H9 (cell line): ENCODE measurements around the gene CHM. TPM values are rescaled to one million over a fixed set of nuclear protein-coding genes. Genes with fewer than 3 reads are reported as not detected.

ENCODE experiments used
- DNase-seq: peaks from one replicate; pipeline ENCODE4 v3.0.0-alpha.2; 2017
- H2AFZ ChIP-seq: one replicate; pipeline ENCODE4 v1.6.1; 2013; ENCODE audit warnings: mild to moderate bottlenecking, low read length, control low read depth, moderate library complexity
- H2AK5ac ChIP-seq: 2 replicates; pipeline ENCODE4 v1.6.1; 2013; ENCODE audit warnings: low read length, control low read depth, mixed read lengths; ENCODE audit not compliant: insufficient read length
- H2BK120ac ChIP-seq: one replicate; pipeline ENCODE4 v1.6.1; 2013; ENCODE audit warnings: low read depth, mild to moderate bottlenecking, low read length, control low read depth, inconsistent platforms; ENCODE audit not compliant: poor library complexity, severe bottlenecking
- H2BK12ac ChIP-seq: 2 replicates; pipeline ENCODE4 v1.6.1; 2013; ENCODE audit warnings: low read length, control low read depth, mixed read lengths, low read depth; ENCODE audit not compliant: insufficient read length
- H2BK15ac ChIP-seq: 2 replicates; pipeline ENCODE4 v1.6.1; 2013; ENCODE audit warnings: low read depth, low read length, control low read depth
- H2BK20ac ChIP-seq: one replicate; pipeline ENCODE4 v1.6.1; 2013; ENCODE audit warnings: low read depth, mild to moderate bottlenecking, low read length, control low read depth, inconsistent platforms; ENCODE audit not compliant: poor library complexity, severe bottlenecking
- H2BK5ac ChIP-seq: 2 replicates; pipeline ENCODE4 v1.6.1; 2013; ENCODE audit warnings: low read length, control low read depth, mixed read lengths; ENCODE audit not compliant: insufficient read length
- H3K14ac ChIP-seq: 2 replicates; pipeline ENCODE4 v1.6.1; 2013; ENCODE audit warnings: low read length, control low read depth; ENCODE audit not compliant: insufficient read depth
- H3K18ac ChIP-seq: 2 replicates; pipeline ENCODE4 v1.6.1; 2013; ENCODE audit warnings: low read depth, mild to moderate bottlenecking, mixed read lengths, low read length, control low read depth; ENCODE audit not compliant: insufficient read length
- H3K23ac ChIP-seq: 2 replicates; pipeline ENCODE4 v1.6.1; 2013; ENCODE audit warnings: low read length, control low read depth, mixed read lengths, low read depth; ENCODE audit not compliant: insufficient read length
- H3K23me2 ChIP-seq: 2 replicates; pipeline ENCODE4 v1.6.1; 2013; ENCODE audit warnings: low read depth, mild to moderate bottlenecking, mixed read lengths, low read length, control low read depth; ENCODE audit not compliant: insufficient read length, poor library complexity, severe bottlenecking
- H3K27ac ChIP-seq: 2 replicates; pipeline ENCODE4 v1.5.1; 2013; ENCODE audit warnings: low read length, control low read depth, mixed read lengths, low read depth; ENCODE audit not compliant: insufficient read length
- H3K27me3 ChIP-seq: 2 replicates; pipeline ENCODE4 v1.6.1; 2013; ENCODE audit warnings: low read length, control low read depth, inconsistent platforms; ENCODE audit not compliant: insufficient read depth
- H3K4ac ChIP-seq: 2 replicates; pipeline ENCODE4 v1.6.1; 2013; ENCODE audit warnings: low read depth, mild to moderate bottlenecking, control low read depth, inconsistent platforms, low read length, moderate library complexity
- H3K4me1 ChIP-seq: 2 replicates; pipeline ENCODE4 v1.6.1; 2013; ENCODE audit warnings: low read length, control low read depth, inconsistent platforms; ENCODE audit not compliant: insufficient read depth
- H3K4me2 ChIP-seq: 2 replicates; pipeline ENCODE4 v1.6.1; 2013; ENCODE audit warnings: low read length, control low read depth, mixed read lengths; ENCODE audit not compliant: insufficient read length, insufficient read depth
- H3K56ac ChIP-seq: 2 replicates; pipeline ENCODE4 v1.6.1; 2013; ENCODE audit warnings: low read depth, mild to moderate bottlenecking, mixed read lengths, low read length, control low read depth; ENCODE audit not compliant: insufficient read length
- H3K79me1 ChIP-seq: 2 replicates; pipeline ENCODE4 v1.6.1; 2013; ENCODE audit warnings: low read depth, mild to moderate bottlenecking, moderate library complexity, low read length, control low read depth, inconsistent platforms; ENCODE audit not compliant: insufficient read depth, poor library complexity, severe bottlenecking
- H3K79me2 ChIP-seq: 2 replicates; pipeline ENCODE4 v1.6.1; 2013; ENCODE audit warnings: low read length, control low read depth, inconsistent platforms; ENCODE audit not compliant: insufficient read depth
- H3K9ac ChIP-seq: 2 replicates; pipeline ENCODE4 v1.6.1; 2013; ENCODE audit warnings: low read length, control low read depth, mixed read lengths; ENCODE audit not compliant: insufficient read length; ENCODE audit errors: extremely low read depth
- H3K9me3 ChIP-seq: one replicate; pipeline ENCODE4 v1.6.1; 2013; ENCODE audit warnings: low read depth, low read length, inconsistent platforms; ENCODE audit not compliant: control insufficient read depth
- H3T11ph ChIP-seq: one replicate; pipeline ENCODE4 v1.6.1; 2013; ENCODE audit warnings: mild to moderate bottlenecking, low read length, control low read depth, inconsistent platforms
- H4K20me1 ChIP-seq: one replicate; pipeline ENCODE4 v1.6.1; 2013; ENCODE audit not compliant: control insufficient read depth, insufficient read length, insufficient read depth
- H4K5ac ChIP-seq: 2 replicates; pipeline ENCODE4 v1.6.1; 2013; ENCODE audit warnings: low read depth, mild to moderate bottlenecking, mixed read lengths, low read length, control low read depth; ENCODE audit not compliant: insufficient read length
- H4K8ac ChIP-seq: replicated peaks from 2 replicates; pipeline ENCODE4 v1.6.1; 2013; ENCODE audit warnings: low read length, control low read depth, mixed read lengths, low read depth; ENCODE audit not compliant: insufficient read length
- H4K91ac ChIP-seq: 2 replicates; pipeline ENCODE4 v1.6.1; 2013; ENCODE audit warnings: low read depth, mild to moderate bottlenecking, moderate library complexity, mixed read lengths, low read length, control low read depth; ENCODE audit not compliant: insufficient read length
- H3K27ac Mint-ChIP-seq, 3 experiments: 2 replicates in 2 of 3; 3 replicates in 1 of 3; pipeline ENCODE4 v1.8.0; 2020 to 2021; ENCODE audit warnings: mixed read lengths in 3 of 3, mild to moderate bottlenecking in 1 of 3, moderate library complexity in 1 of 3
- H3K27me3 Mint-ChIP-seq: 2 replicates; pipeline ENCODE4 v1.8.0; 2021; ENCODE audit warnings: low read depth, mild to moderate bottlenecking, moderate library complexity, mixed read lengths
- H3K36me3 Mint-ChIP-seq, 3 experiments: 2 replicates in 2 of 3; 3 replicates in 1 of 3; pipeline ENCODE4 v1.8.0; 2020 to 2021; ENCODE audit warnings: low read depth in 3 of 3, mixed read lengths in 3 of 3; ENCODE audit not compliant: insufficient read depth in 1 of 3
- H3K4me1 Mint-ChIP-seq, 2 experiments: 2 replicates each; pipeline ENCODE4 v1.8.0; 2020; ENCODE audit warnings: mixed read lengths in 2 of 2
- H3K4me3 Mint-ChIP-seq, 2 experiments: 2 replicates in 1 of 2; 3 replicates in 1 of 2; pipeline ENCODE4 v1.8.0; 2020 to 2021; ENCODE audit warnings: mild to moderate bottlenecking in 2 of 2, mixed read lengths in 2 of 2, moderate library complexity in 1 of 2
- H3K9me3 Mint-ChIP-seq, 2 experiments: 2 replicates in 1 of 2; 3 replicates in 1 of 2; pipeline ENCODE4 v1.8.0; 2020; ENCODE audit warnings: mild to moderate bottlenecking in 2 of 2, mixed read lengths in 2 of 2, moderate library complexity in 1 of 2
- CTCF ChIP-seq: fragments of 200-600 bp; sonication (generic); conservative IDR thresholded peaks from 3 replicates; pipeline ENCODE4 v1.8.0; 2021; ENCODE audit warnings: antibody characterized with exemption, mild to moderate bottlenecking
- WGBS: extraction: QIAGEN DNeasy Blood & Tissue Kit; methylation state at CpG from one replicate; pipeline ENCODE4 v1.1.7; 2013; ENCODE audit warnings: missing lambda C conversion rate, low lambda C conversion rate, mixed read lengths; ENCODE audit not compliant: insufficient read length; ENCODE audit errors: extremely low coverage; 5-methylcytosine and 5-hydroxymethylcytosine counted together
- total RNA-seq: library from RNA; stranded (reverse); gene quantifications from 2 replicates; pipeline ENCODE4 v1.2.1, GENCODE V29; 2021

CHM gene
- total RNA-seq, 1 experiment from 2014 or later, result 28.4 TPM

DNA sequence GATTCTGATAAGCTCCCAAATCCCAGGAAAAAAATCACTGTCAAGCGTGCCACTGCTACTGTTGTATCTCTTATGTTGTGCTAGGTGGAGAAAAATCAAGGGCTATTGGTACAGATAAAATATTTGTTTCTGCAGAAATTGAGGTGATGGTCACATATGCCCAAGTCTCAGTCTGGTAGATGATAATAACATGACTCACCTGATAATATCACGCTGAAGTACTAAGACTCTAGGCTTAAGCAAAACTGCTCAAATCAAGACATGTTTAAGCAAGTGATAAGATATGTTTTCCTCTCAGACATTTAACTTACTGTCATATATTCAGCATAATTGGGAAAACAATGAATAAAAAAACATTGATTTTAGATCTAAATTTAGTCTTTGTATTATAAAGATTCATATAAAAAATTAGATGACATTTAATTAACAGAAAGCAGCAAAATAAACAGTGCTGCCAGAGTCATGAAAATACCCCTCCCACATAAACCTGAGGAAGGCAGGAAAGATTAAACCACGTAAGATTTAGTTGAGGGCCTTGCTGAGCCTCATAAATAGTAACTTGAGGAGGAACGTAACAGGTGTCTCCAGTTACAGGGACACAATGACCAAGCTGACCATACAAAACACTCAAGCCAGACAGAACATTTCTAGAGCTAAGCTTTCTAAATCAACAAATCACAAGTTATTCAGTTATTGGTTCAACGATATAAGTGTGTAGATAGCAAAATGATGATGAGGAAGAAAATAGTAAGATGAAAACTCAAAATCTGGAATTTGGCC lies 143.5 kb downstream of the CHM start:
- no peak overlapping the region for H3K14ac ChIP-seq
- no peaks in the 10 kb centered on the region for H3K9me3 ChIP-seq
- H2AFZ ChIP-seq, result no peak overlapping the region
- H3T11ph ChIP-seq, result no peak overlapping the region
- H3K27me3 ChIP-seq, result no peaks in the 10 kb centered on the region
- no peak overlapping the region for H3K23ac ChIP-seq
- Mint-ChIP-seq H3K9me3 (peaks cover 0 to 5% of the 10 kb centered on the region in 2 experiments; a peak in 2 of 5 replicates), H3K4me1 (peaks cover 3 to 11% of the 10 kb centered on the region in 2 experiments; a peak in 3 of 4 replicates), H3K4me3 (no peak overlapping the region), H3K27me3 (no peaks in the 10 kb centered on the region), H3K27ac (no peak overlapping the region; a peak in 1 of 7 replicates), H3K36me3 (no peaks in the 10 kb centered on the region; a peak in 1 of 7 replicates)
- no peak overlapping the region for H2BK15ac ChIP-seq
- H3K4ac ChIP-seq, result no peak overlapping the region
- H3K4me2 ChIP-seq, result no peak overlapping the region
- H2AK5ac ChIP-seq, result no peak overlapping the region
- no peak overlapping the region for H3K9ac ChIP-seq
- WGBS, result no CpG with 5 or more reads among the region's 5 CpGs
- H4K91ac ChIP-seq, result no peak overlapping the region
- H2BK120ac ChIP-seq, result no peak overlapping the region
- no peaks in the 10 kb centered on the region for H3K79me1 ChIP-seq
- no peak for DNase-seq
- H3K79me2 ChIP-seq, result no peaks in the 10 kb centered on the region
- no peak overlapping the region for H3K27ac ChIP-seq
- TF ChIP-seq CTCF, result no peak
- H3K23me2 ChIP-seq, result no peaks in the 10 kb centered on the region
- H4K20me1 ChIP-seq, result no peaks in the 10 kb centered on the region
- no peak overlapping the region for H3K56ac ChIP-seq
- H2BK20ac ChIP-seq, result no peak overlapping the region
- no peak overlapping the region for H4K5ac ChIP-seq
- H2BK12ac ChIP-seq, result no peak overlapping the region
- no peak overlapping the region for H3K18ac ChIP-seq
- H2BK5ac ChIP-seq, result no peak overlapping the region
- no peaks in the 10 kb centered on the region; the same call in 1 of the 2 replicates for H3K4me1 ChIP-seq
- H4K8ac ChIP-seq, result no peak overlapping the region
